Measurements from ENCODE around the gene ACO2. TPM values are rescaled to one million over a fixed set of nuclear protein-coding genes. Genes with fewer than 3 reads are reported as not detected.
"Not testable (repeated sequence)": the region's sequence is repeated elsewhere in the genome, so short reads cannot be mapped to it uniquely, and the experiment has no call there.

The ACO2 gene
- total and polyA plus RNA-seq, 10 of the 15 experiments (the other 5 are each of a cell fraction or from before 2014, with no cell fraction given) = 21.4 to 214 (median 88.5) TPM

DNA sequence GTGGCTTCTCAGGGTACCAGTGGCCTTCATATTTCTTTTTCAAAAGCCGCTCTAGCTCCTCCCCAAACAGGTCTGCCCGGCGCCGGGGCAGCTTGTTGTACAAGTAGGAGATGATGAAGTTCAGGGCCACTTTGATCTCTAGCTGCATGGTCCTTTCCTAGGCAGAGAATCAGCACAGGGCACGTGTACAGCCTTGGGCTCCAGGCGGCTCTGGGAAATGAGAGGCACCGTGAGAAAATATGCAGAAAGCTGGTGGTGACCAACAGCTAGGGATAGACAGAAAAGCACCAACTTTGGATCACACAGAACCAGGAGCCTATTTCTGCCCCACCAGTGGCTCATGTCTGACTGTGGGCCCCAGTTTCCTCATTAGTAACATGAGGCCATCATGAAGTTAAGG, 31.7 kb upstream of the ACO2 start (continued):
- TF ChIP-seq, protein P1, sequence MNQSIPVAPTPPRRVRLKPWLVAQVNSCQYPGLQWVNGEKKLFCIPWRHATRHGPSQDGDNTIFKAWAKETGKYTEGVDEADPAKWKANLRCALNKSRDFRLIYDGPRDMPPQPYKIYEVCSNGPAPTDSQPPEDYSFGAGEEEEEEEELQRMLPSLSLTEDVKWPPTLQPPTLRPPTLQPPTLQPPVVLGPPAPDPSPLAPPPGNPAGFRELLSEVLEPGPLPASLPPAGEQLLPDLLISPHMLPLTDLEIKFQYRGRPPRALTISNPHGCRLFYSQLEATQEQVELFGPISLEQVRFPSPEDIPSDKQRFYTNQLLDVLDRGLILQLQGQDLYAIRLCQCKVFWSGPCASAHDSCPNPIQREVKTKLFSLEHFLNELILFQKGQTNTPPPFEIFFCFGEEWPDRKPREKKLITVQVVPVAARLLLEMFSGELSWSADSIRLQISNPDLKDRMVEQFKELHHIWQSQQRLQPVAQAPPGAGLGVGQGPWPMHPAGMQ (IDR thresholded peaks at IDR 0.05; ENCODE audit: borderline replicate concordance) = no peak

DNA sequence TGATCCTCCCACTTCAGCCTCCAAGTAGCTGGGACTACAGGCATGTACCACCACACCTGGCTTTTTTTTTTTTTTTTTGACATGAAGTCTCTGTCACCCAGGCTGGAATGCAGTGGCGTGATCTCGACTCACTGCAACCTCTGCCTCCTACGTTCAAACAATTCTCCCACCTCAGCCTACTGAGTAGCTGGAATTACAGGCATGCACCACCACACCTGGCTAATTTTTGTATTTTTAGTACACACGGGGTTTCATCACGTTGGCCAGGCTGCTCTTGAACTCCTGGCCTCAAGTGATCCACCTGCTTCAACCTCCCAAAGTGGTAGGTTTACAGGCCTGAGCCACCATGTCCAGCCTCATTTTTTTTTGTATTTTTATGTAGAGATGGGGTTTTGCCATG, 28.4 kb upstream of the ACO2 start:
- H3K4me2 ChIP-seq (ENCODE audit: control insufficient read depth, insufficient read depth); H3K4me3 ChIP-seq; H3K4me1 ChIP-seq (ENCODE audit: control insufficient read depth, insufficient read depth, low read length); H2AFZ ChIP-seq (ENCODE audit: control insufficient read depth, low read depth, low read length); DNase-seq (ENCODE audit: low read depth, low spot score); BruUV-seq (replicated peaks); CTCF ChIA-PET; RAD21 ChIA-PET (ENCODE audit: unreplicated experiment); in situ Hi-C loops (cut with MboI); intact Hi-C loops (cut with micrococcal nuclease; ENCODE audit: unreplicated experiment); FAIRE-seq; H3K27ac ChIP-seq (ENCODE audit: control insufficient read depth, insufficient read depth); H3K27me3 ChIP-seq (replicated peaks in 1 of 2; ENCODE audit: control insufficient read depth in 2 of 2, insufficient read depth in 2 of 2, low read length in 1 of 2); ATAC-seq; H3K9me3 ChIP-seq (replicated peaks; ENCODE audit: control insufficient read depth, insufficient read depth, low read length); H3K9ac ChIP-seq (ENCODE audit: control insufficient read depth, insufficient read depth, low read length): not testable (repeated sequence)
- WGBS (ENCODE audit: insufficient coverage, insufficient replicate concordance, low lambda C conversion rate, missing lambda C conversion rate) = 64% methylated on average over 4 of the region's 5 CpGs
- SMC1A ChIA-PET (ENCODE audit: uncharacterized antibody, unreplicated experiment) = interaction anchor here (1.1 kb wide), 1 partner anchor 32 kb away, joined by 3 read pairs; no protein-coding TSS in a partner anchor
- H4K20me1 ChIP-seq (ENCODE audit: control insufficient read depth, insufficient read depth) = peaks cover 13% of the 10 kb centered on the region
- H3K79me2 ChIP-seq (ENCODE audit: control insufficient read depth, insufficient read depth, low read length) = peaks cover 51% of the 10 kb centered on the region
- POLR2A ChIA-PET = interaction anchor here (0.7 kb wide), 1 partner anchor 38 kb away, joined by 3 read pairs; no protein-coding TSS in a partner anchor
- H3K36me3 ChIP-seq (ENCODE audit: control insufficient read depth in 2 of 2, insufficient read depth in 2 of 2, low read length in 1 of 2) = peaks cover 12 to 21% of the 10 kb centered on the region in 2 experiments; a peak in 3 of 4 replicates

DNA sequence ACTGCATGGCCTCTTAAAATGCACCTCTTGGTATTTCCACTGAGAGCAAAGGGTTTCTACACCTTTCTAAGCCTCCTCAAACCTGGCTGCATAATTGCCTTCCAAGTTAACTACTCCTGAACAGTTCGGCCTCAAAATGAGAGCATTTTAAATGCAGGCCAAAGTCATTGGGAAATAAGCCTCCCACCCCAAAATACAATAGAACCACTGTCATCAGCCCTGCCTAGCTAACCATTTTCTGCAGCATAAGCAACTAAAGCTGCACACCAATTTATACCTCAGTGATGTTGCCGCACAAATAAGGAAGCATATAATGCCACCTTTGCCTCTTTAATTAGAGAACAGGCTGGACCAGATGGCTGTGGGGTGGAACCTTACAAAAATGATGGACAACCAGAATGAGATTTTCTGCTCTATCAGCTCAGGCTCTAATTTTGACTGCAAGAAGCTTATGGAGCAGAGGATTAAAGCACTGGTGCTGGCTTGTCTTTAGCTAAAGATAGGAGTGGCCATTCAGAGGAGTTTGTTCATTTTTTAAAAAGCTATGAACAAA, 26.6 kb upstream of the ACO2 start:
- H3K4me3 ChIP-seq = no peak overlapping the region
- peaks cover 8% of the 10 kb centered on the region; the same call in 1 of the 2 replicates for H4K20me1 ChIP-seq (ENCODE audit: control insufficient read depth, insufficient read depth)
- ChIA-PET POLR2A (interaction anchor here (0.9 to 1.5 kb wide), 2 partner anchors 16 to 26 kb away, joined by 3 to 6 read pairs; partner anchors contain the start of genes ACO2 and PHF5A), RAD21 (ENCODE audit: unreplicated experiment) (interaction anchor here (1.4 kb wide), 1 partner anchor 31 kb away, joined by 5 read pairs; no protein-coding TSS in a partner anchor), CTCF (interaction anchor here (0.7 to 4.3 kb wide), 5 partner anchors 16 to 75 kb away, joined by 3 to 26 read pairs (median 4); no protein-coding TSS in a partner anchor), SMC1A (ENCODE audit: uncharacterized antibody, unreplicated experiment) (interaction anchor here (0.8 to 1.4 kb wide), 5 partner anchors 22 to 78 kb away, joined by 3 to 5 read pairs (median 3); no protein-coding TSS in a partner anchor)
- no peak overlapping the region for H2AFZ ChIP-seq (ENCODE audit: control insufficient read depth, low read depth, low read length)
- H3K36me3 ChIP-seq (ENCODE audit: control insufficient read depth in 2 of 2, insufficient read depth in 2 of 2, low read length in 1 of 2) = peaks cover 0 to 10% of the 10 kb centered on the region in 2 experiments; a peak in 2 of 4 replicates
- H3K4me1 ChIP-seq (ENCODE audit: control insufficient read depth, insufficient read depth, low read length) = peaks cover 4% of the 10 kb centered on the region; the same call in 1 of the 2 replicates
- H3K27ac ChIP-seq (ENCODE audit: control insufficient read depth, insufficient read depth) = no peak overlapping the region
- H3K4me2 ChIP-seq (ENCODE audit: control insufficient read depth, insufficient read depth) = peak overlapping the region; percentile 19; the same call in 1 of the 2 replicates
- no peaks in the 10 kb centered on the region for H3K27me3 ChIP-seq (replicated peaks in 1 of 2; ENCODE audit: control insufficient read depth in 2 of 2, insufficient read depth in 2 of 2, low read length in 1 of 2)
- no peaks in the 10 kb centered on the region for H3K9me3 ChIP-seq (replicated peaks; ENCODE audit: control insufficient read depth, insufficient read depth, low read length)
- in situ Hi-C loops (cut with MboI) (no loop called here), intact Hi-C loops (cut with micrococcal nuclease; ENCODE audit: unreplicated experiment) (no loop called here)
- FAIRE-seq (no peak), ATAC-seq (no peak), DNase-seq (ENCODE audit: low read depth, low spot score) (no peak)
- TF ChIP-seq LARP7 (IDR thresholded peaks at IDR 0.05) (no peak), SMARCA5 (IDR thresholded peaks at IDR 0.05) (no peak), RAD51 (IDR thresholded peaks at IDR 0.05) (no peak), FOS (IDR thresholded peaks at IDR 0.05; ENCODE audit: borderline replicate concordance, extremely low read depth, insufficient read length) (no peak)
- TF ChIP-seq, protein P2, sequence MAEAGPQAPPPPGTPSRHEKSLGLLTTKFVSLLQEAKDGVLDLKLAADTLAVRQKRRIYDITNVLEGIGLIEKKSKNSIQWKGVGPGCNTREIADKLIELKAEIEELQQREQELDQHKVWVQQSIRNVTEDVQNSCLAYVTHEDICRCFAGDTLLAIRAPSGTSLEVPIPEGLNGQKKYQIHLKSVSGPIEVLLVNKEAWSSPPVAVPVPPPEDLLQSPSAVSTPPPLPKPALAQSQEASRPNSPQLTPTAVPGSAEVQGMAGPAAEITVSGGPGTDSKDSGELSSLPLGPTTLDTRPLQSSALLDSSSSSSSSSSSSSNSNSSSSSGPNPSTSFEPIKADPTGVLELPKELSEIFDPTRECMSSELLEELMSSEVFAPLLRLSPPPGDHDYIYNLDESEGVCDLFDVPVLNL (IDR thresholded peaks at IDR 0.05; ENCODE audit: low read depth, low read length) = no peak
- peaks cover 69% of the 10 kb centered on the region for H3K79me2 ChIP-seq (ENCODE audit: control insufficient read depth, insufficient read depth, low read length)
- BruUV-seq (replicated peaks) = TSS peak; percentile 3
- H3K9ac ChIP-seq (ENCODE audit: control insufficient read depth, insufficient read depth, low read length) = no peak overlapping the region
- 50% methylated on average over 2 of the region's 2 CpGs for WGBS (ENCODE audit: insufficient coverage, insufficient replicate concordance, low lambda C conversion rate, missing lambda C conversion rate)

All from GM12878 (cell line).